Femur (tissue), 1 donor: Measurements from ENCODE around the gene PTPRK.

ENCODE experiments used
- DNase-seq: peaks from one replicate; pipeline ENCODE4 v3.0.0-alpha.2; 2017

Gene PTPRK

GRCh38 chr6:128063850-128064539, 456.4 kb downstream of the PTPRK start:
- no peak for DNase-seq

GRCh38 chr6:128062882-128063603, 457.4 kb downstream of the PTPRK start:
- DNase-seq = no peak

GRCh38 chr6:128057946-128058345, 462.5 kb downstream of the PTPRK start:
- DNase-seq = no peak

GRCh38 chr6:128057541-128057940, 462.9 kb downstream of the PTPRK start:
- DNase-seq = no peak

- DNase-seq = no peak
These were observed 467.3 kb downstream of the PTPRK start for GRCh38 chr6:128053109-128053508.

GRCh38 chr6:128047989-128048388, 472.4 kb downstream of the PTPRK start:
- DNase-seq = no peak

GRCh38 chr6:128046033-128046432, 474.4 kb downstream of the PTPRK start:
- no peak for DNase-seq

GRCh38 chr6:128039543-128039942, 480.9 kb downstream of the PTPRK start:
- DNase-seq = no peak

- DNase-seq = no peak
These were observed 483.4 kb downstream of the PTPRK start for GRCh38 chr6:128036808-128037570.

GRCh38 chr6:128033156-128033555, 487.2 kb downstream of the PTPRK start:
- no peak for DNase-seq

- no peak for DNase-seq
These were observed 488.4 kb downstream of the PTPRK start for GRCh38 chr6:128032042-128032441.

GRCh38 chr6:128029826-128030225, 490.6 kb downstream of the PTPRK start:
- DNase-seq = no peak

GRCh38 chr6:128028183-128028582, 492.2 kb downstream of the PTPRK start:
- DNase-seq = no peak

GRCh38 chr6:128025478-128025877, 494.9 kb downstream of the PTPRK start:
- no peak for DNase-seq

GRCh38 chr6:128024969-128025368, 495.4 kb downstream of the PTPRK start:
- DNase-seq = no peak

GRCh38 chr6:128024046-128024445, 496.4 kb downstream of the PTPRK start:
- no peak for DNase-seq

- DNase-seq = no peak
These were observed 501.6 kb downstream of the PTPRK start for GRCh38 chr6:128018821-128019220.

- DNase-seq = no peak
These were observed 503.1 kb downstream of the PTPRK start for GRCh38 chr6:128017288-128017687.

GRCh38 chr6:128007658-128008057, 512.7 kb downstream of the PTPRK start:
- no peak for DNase-seq

GRCh38 chr6:128005009-128005408, 515.4 kb downstream of the PTPRK start:
- no peak for DNase-seq

GRCh38 chr6:128000363-128000762, 520.0 kb downstream of the PTPRK start:
- no peak for DNase-seq

GRCh38 chr6:127998985-127999384, 521.4 kb downstream of the PTPRK start:
- no peak for DNase-seq

GRCh38 chr6:127997496-127998164, 522.8 kb downstream of the PTPRK start:
- DNase-seq = peak; percentile 23
